Measurements from ENCODE around the gene EDN2. TPM values are rescaled to one million over a fixed set of nuclear protein-coding genes. Genes with fewer than 3 reads are reported as not detected.

Gene EDN2
- total and polyA plus RNA-seq, 2 of the 8 experiments (the other 6 are each of a cell fraction or from before 2014, with no cell fraction given): 0.32 to 0.39 TPM

GRCh38 chr1:41510531-41511238 is 26.2 kb upstream of the EDN2 start:
- H3K14ac ChIP-seq (ENCODE audit: insufficient read length): no peak overlapping the region
- no peak overlapping the region for H3K18ac ChIP-seq (ENCODE audit: extremely low read depth, low read length)
- POLR2A ChIA-PET (ENCODE audit: partially characterized antibody): no interaction called here
- WGBS, 2 experiments (ENCODE audit: extremely low coverage in 1 of 2, insufficient coverage in 1 of 2, insufficient read length in 1 of 2, insufficient replicate concordance in 2 of 2, low coverage in 1 of 2, low lambda C conversion rate in 2 of 2, missing lambda C conversion rate in 1 of 2): 96% methylated on average over 24 of the region's 41 CpGs; no CpG with 5 or more reads in 1 of the 2 experiments
- H2BK120ac ChIP-seq (replicated peaks; ENCODE audit: low read depth, low read length): no peak overlapping the region
- H3K23ac ChIP-seq (ENCODE audit: insufficient read length): no peak overlapping the region
- H3K56ac ChIP-seq (replicated peaks; ENCODE audit: insufficient read length, low read depth, low read length): no peak overlapping the region
- no peak overlapping the region for H3K4ac ChIP-seq (replicated peaks; ENCODE audit: insufficient read length, low read depth, low read length)
- H2BK12ac ChIP-seq (ENCODE audit: low read depth, low read length): no peak overlapping the region
- no peaks in the 10 kb centered on the region for H3K79me2 ChIP-seq (ENCODE audit: control insufficient read depth in 1 of 2, insufficient read depth in 2 of 2, low read length in 2 of 2)
- FAIRE-seq (no peak), DNase-seq (ENCODE audit: low read depth in 1 of 2, low spot score in 2 of 2) (no peak)
- H2AK5ac ChIP-seq (ENCODE audit: low read depth, low read length): no peak overlapping the region
- CTCF ChIA-PET (ENCODE audit: partially characterized antibody): interaction anchor here (4.4 to 10.4 kb wide), 3 partner anchors 11 to 22 kb away, joined by 40 to 205 read pairs (median 85); partner anchors contain the start of gene EDN2
- no peak overlapping the region for H2BK5ac ChIP-seq (ENCODE audit: low read depth, low read length)
- no peak overlapping the region for H3K27ac ChIP-seq (ENCODE audit: low read depth, low read length)
- H4K20me1 ChIP-seq (replicated peaks in 1 of 2; ENCODE audit: control insufficient read depth in 1 of 2, insufficient read depth in 2 of 2, low read length in 2 of 2): no peaks in the 10 kb centered on the region
- H3K23me2 ChIP-seq (ENCODE audit: low read depth, low read length): no peaks in the 10 kb centered on the region
- no peak overlapping the region for H4K91ac ChIP-seq (replicated peaks; ENCODE audit: insufficient read length, low read length)
- H4K5ac ChIP-seq (ENCODE audit: insufficient read length, low read depth, low read length): no peak overlapping the region
- no peak overlapping the region for H2AFZ ChIP-seq (ENCODE audit: low read length)
- H2BK20ac ChIP-seq (ENCODE audit: low read length): no peak overlapping the region
- no peaks in the 10 kb centered on the region for H3K27me3 ChIP-seq (replicated peaks in 1 of 4; ENCODE audit: control insufficient read depth in 3 of 4, extremely low read depth in 1 of 4, insufficient read depth in 3 of 4, low read length in 3 of 4)
- H3K4me2 ChIP-seq (ENCODE audit: insufficient read depth in 1 of 2, low read depth in 2 of 2, low read length in 2 of 2): no peak overlapping the region
- no peak overlapping the region for H3K4me3 ChIP-seq (ENCODE audit: extremely low read depth in 1 of 4, insufficient read depth in 2 of 4, low read depth in 3 of 4, low read length in 4 of 4)
- peak overlapping the region; percentile 12 for H4K8ac ChIP-seq (ENCODE audit: extremely low read depth, insufficient read depth, low read length)
- no peaks in the 10 kb centered on the region for H3K79me1 ChIP-seq (ENCODE audit: low read depth, low read length)
- H3K9ac ChIP-seq (replicated peaks in 1 of 4; ENCODE audit: extremely low read depth in 1 of 4, low read depth in 3 of 4, low read length in 3 of 4): no peak overlapping the region
- H2BK15ac ChIP-seq (ENCODE audit: low read length): no peak overlapping the region
- no peaks in the 10 kb centered on the region for H3K36me3 ChIP-seq (ENCODE audit: control insufficient read depth in 2 of 4, insufficient read depth in 4 of 4, low read length in 3 of 4)
- H3K9me3 ChIP-seq (ENCODE audit: insufficient read depth in 2 of 2, low read depth in 1 of 2, low read length in 1 of 2): no peaks in the 10 kb centered on the region
- H3K4me1 ChIP-seq (replicated peaks in 1 of 4; ENCODE audit: control insufficient read depth in 3 of 4, insufficient read depth in 4 of 4, low read length in 3 of 4): peaks cover 5 to 6% (median 5%) of the 10 kb centered on the region in 4 experiments
- no peak for TF ChIP-seq KDM1A (IDR thresholded peaks at IDR 0.05; ENCODE audit: borderline replicate concordance, low read length)
- TF ChIP-seq RXRA (IDR thresholded peaks at IDR 0.05; ENCODE audit: insufficient read depth, low read depth, low read length): no peak
- TF ChIP-seq CEBPB (IDR thresholded peaks at IDR 0.05; ENCODE audit: low read depth, low read length): no peak
- no peak for TF ChIP-seq SUZ12 (IDR thresholded peaks at IDR 0.05; ENCODE audit: low read length)
- TF ChIP-seq, protein P1, sequence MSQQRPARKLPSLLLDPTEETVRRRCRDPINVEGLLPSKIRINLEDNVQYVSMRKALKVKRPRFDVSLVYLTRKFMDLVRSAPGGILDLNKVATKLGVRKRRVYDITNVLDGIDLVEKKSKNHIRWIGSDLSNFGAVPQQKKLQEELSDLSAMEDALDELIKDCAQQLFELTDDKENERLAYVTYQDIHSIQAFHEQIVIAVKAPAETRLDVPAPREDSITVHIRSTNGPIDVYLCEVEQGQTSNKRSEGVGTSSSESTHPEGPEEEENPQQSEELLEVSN (IDR thresholded peaks at IDR 0.05): no peak
- TF ChIP-seq SP4 (IDR thresholded peaks at IDR 0.05; ENCODE audit: low read length): no peak
- TF ChIP-seq USF2 (IDR thresholded peaks at IDR 0.05; ENCODE audit: low read length): no peak
- TF ChIP-seq GTF2F1 (IDR thresholded peaks at IDR 0.05; ENCODE audit: borderline replicate concordance, low read depth, low read length): no peak
- no peak for TF ChIP-seq RNF2 (IDR thresholded peaks at IDR 0.05; ENCODE audit: borderline replicate concordance, low read depth, low read length, missing control alignments, poor library complexity, severe bottlenecking)
- no peak for TF ChIP-seq EGR1 (IDR thresholded peaks at IDR 0.05; ENCODE audit: borderline replicate concordance, low read depth, low read length)
